Measurements from ENCODE around the gene CCDC157.

- TF ChIP-seq CTCF (IDR thresholded peaks at IDR 0.05) = no peak
- no peak for TF ChIP-seq EZH2 (IDR thresholded peaks at IDR 0.05)
- no peak for TF ChIP-seq EZH2phosphoT487 (IDR thresholded peaks at IDR 0.05)
These were observed 11.6 kb downstream of the CCDC157 start for GRCh38 chr22:30368420-30368819.

All from neural progenitor cell (in vitro differentiated cells).